GM12878 (cell line): ENCODE data around the gene QPCT. TPM values are rescaled to one million over a fixed set of nuclear protein-coding genes. Genes with fewer than 3 reads are reported as not detected.

Source experiments
- BMI1 ChIP-seq: fragments of 450-650 bp; IDR thresholded peaks from 2 replicates; pipeline ENCODE4 v1.6.1; 2016; ENCODE audit warnings: mild to moderate bottlenecking, moderate library complexity, borderline replicate concordance
- BRCA1 ChIP-seq: IDR thresholded peaks from 2 replicates; pipeline ENCODE4 v1.6.1; 2011; ENCODE audit warnings: low read depth, low read length, improper control_type of control experiment
- GATAD2B ChIP-seq: fragments of 450-650 bp; conservative IDR thresholded peaks from 2 replicates; pipeline ENCODE4 v1.6.1; 2017; ENCODE audit warnings: low read depth, mild to moderate bottlenecking, moderate library complexity
- HDAC2 ChIP-seq: fragments of 200-600 bp; sonication (generic); IDR thresholded peaks from 2 replicates; pipeline ENCODE4 v1.6.1; 2017
- HDAC6 ChIP-seq: fragments of 200-600 bp; sonication (generic); IDR thresholded peaks from one replicate; pipeline ENCODE4 v1.8.0; 2017; ENCODE audit warnings: antibody characterized with exemption; ENCODE audit not compliant: unreplicated experiment
- IKZF1 ChIP-seq: fragments of 450-650 bp; conservative IDR thresholded peaks from 2 replicates; pipeline ENCODE4 v1.6.1; 2017; ENCODE audit warnings: antibody characterized with exemption, mild to moderate bottlenecking
- NFXL1 ChIP-seq: fragments of 450-650 bp; IDR thresholded peaks from 2 replicates; pipeline ENCODE4 v1.6.1; 2017; ENCODE audit warnings: antibody characterized with exemption, mild to moderate bottlenecking, borderline replicate concordance
- SUZ12 ChIP-seq: fragments of 200-600 bp; sonication (generic); IDR thresholded peaks from one replicate; pipeline ENCODE4 v1.6.1; 2018; ENCODE audit warnings: antibody characterized with exemption, mild to moderate bottlenecking; ENCODE audit not compliant: unreplicated experiment
- polyA plus RNA-seq, 11 experiments: library from polyadenylated mRNA; depleted of rRNA in 4 of 11; unstranded in 6 of 11; stranded (reverse) in 5 of 11; fragments of >200 nt; fragmentation: Nextera tagmentation in 4 of 11; fragmentation: Illumina TruSeq in 1 of 11; extraction: Ambion mirVana in 4 of 11; extraction: Trizol in 1 of 11; gene quantifications; 1 replicate in 1 of 11; 2 replicates in 10 of 11; pipeline versions ENCODE4 v1.2.1 to v1.2.3, GENCODE V29; 2011 to 2016; ENCODE audit warnings: inconsistent platforms in 2 of 11, missing spikeins in 2 of 11, low read depth in 1 of 11
- total RNA-seq, 4 experiments: library from RNA; depleted of rRNA in 3 of 4; stranded (reverse); fragments of >200 nt in 3 of 4; fragmentation: Illumina TruSeq in 1 of 4; extraction: Trizol in 1 of 4; gene quantifications; 2 replicates each; pipeline versions ENCODE4 v1.2.1 to v1.2.3, GENCODE V29; 2013 to 2021
- TF ChIP-seq, protein P1 (sequence below): fragments of 450-650 bp; IDR thresholded peaks from 2 replicates; pipeline ENCODE4 v1.6.1; 2017; ENCODE audit warnings: mild to moderate bottlenecking, moderate library complexity
- TF ChIP-seq, protein P2 (sequence below), 3 experiments: IDR thresholded peaks in 2 of 3; conservative IDR thresholded peaks in 1 of 3; 2 replicates each; pipeline ENCODE4 v1.5.1; 2011; ENCODE audit warnings: low read depth in 3 of 3, low read length in 3 of 3, mild to moderate bottlenecking in 3 of 3, control low read depth in 2 of 3, moderate library complexity in 2 of 3, inconsistent platforms in 1 of 3, mixed read lengths in 1 of 3; ENCODE audit not compliant: control insufficient read depth in 2 of 3, insufficient read depth in 1 of 3; ENCODE audit errors: extremely low read depth in 1 of 3
- TF ChIP-seq, protein P3 (sequence below): fragments of 450-650 bp; IDR thresholded peaks from 2 replicates; pipeline ENCODE4 v1.6.1; 2017; ENCODE audit warnings: mild to moderate bottlenecking, moderate library complexity
- TF ChIP-seq, protein P4 (sequence below): fragments of 450-650 bp; IDR thresholded peaks from 2 replicates; pipeline ENCODE4 v1.6.1; 2017; ENCODE audit warnings: mild to moderate bottlenecking, low read depth, inconsistent platforms; ENCODE audit not compliant: poor library complexity, severe bottlenecking

Gene QPCT
- total and polyA plus RNA-seq, 10 of the 15 experiments (the other 5 are each of a cell fraction or from before 2014, with no cell fraction given), result 0.14 to 0.86 (median 0.18) TPM; not detected in 1

DNA sequence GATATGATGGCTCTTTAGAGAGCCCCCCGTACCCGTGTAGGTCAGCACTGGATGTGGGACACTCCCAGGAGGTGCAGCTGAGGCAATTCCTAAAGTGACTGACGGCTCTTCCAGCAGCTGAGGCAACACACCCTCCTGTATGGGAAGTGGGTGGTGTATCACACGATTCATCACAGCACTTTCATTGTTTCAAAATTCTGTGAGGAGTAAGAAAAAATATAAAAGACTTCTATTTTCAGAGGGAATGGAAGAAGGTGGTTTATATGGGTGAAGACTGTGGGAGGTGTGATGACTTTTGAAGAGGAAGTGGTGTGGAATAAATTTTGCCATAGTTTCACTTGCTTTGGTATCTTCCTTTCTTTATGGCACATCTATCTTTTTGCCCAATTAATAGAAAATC lies 22.3 kb downstream of the QPCT start (continued):
- TF ChIP-seq, protein P1, sequence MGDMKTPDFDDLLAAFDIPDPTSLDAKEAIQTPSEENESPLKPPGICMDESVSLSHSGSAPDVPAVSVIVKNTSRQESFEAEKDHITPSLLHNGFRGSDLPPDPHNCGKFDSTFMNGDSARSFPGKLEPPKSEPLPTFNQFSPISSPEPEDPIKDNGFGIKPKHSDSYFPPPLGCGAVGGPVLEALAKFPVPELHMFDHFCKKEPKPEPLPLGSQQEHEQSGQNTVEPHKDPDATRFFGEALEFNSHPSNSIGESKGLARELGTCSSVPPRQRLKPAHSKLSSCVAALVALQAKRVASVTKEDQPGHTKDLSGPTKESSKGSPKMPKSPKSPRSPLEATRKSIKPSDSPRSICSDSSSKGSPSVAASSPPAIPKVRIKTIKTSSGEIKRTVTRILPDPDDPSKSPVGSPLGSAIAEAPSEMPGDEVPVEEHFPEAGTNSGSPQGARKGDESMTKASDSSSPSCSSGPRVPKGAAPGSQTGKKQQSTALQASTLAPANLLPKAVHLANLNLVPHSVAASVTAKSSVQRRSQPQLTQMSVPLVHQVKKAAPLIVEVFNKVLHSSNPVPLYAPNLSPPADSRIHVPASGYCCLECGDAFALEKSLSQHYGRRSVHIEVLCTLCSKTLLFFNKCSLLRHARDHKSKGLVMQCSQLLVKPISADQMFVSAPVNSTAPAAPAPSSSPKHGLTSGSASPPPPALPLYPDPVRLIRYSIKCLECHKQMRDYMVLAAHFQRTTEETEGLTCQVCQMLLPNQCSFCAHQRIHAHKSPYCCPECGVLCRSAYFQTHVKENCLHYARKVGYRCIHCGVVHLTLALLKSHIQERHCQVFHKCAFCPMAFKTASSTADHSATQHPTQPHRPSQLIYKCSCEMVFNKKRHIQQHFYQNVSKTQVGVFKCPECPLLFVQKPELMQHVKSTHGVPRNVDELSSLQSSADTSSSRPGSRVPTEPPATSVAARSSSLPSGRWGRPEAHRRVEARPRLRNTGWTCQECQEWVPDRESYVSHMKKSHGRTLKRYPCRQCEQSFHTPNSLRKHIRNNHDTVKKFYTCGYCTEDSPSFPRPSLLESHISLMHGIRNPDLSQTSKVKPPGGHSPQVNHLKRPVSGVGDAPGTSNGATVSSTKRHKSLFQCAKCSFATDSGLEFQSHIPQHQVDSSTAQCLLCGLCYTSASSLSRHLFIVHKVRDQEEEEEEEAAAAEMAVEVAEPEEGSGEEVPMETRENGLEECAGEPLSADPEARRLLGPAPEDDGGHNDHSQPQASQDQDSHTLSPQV, result no peak
- TF ChIP-seq SUZ12 (no peak), NFXL1 (no peak), BRCA1 (no peak), IKZF1 (peak; percentile 54; the same call in 1 of the 2 replicates), GATAD2B (no peak), HDAC6 (no peak), HDAC2 (no peak), BMI1 (no peak)
- TF ChIP-seq, protein P2, sequence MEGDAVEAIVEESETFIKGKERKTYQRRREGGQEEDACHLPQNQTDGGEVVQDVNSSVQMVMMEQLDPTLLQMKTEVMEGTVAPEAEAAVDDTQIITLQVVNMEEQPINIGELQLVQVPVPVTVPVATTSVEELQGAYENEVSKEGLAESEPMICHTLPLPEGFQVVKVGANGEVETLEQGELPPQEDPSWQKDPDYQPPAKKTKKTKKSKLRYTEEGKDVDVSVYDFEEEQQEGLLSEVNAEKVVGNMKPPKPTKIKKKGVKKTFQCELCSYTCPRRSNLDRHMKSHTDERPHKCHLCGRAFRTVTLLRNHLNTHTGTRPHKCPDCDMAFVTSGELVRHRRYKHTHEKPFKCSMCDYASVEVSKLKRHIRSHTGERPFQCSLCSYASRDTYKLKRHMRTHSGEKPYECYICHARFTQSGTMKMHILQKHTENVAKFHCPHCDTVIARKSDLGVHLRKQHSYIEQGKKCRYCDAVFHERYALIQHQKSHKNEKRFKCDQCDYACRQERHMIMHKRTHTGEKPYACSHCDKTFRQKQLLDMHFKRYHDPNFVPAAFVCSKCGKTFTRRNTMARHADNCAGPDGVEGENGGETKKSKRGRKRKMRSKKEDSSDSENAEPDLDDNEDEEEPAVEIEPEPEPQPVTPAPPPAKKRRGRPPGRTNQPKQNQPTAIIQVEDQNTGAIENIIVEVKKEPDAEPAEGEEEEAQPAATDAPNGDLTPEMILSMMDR (IDR thresholded peaks at IDR 0.05 in 2 of 3, conservative IDR thresholded peaks at IDR 0.05 in 1 of 3; ENCODE audit: control insufficient read depth in 2 of 3, extremely low read depth in 1 of 3, insufficient read depth in 1 of 3, low read depth in 3 of 3, low read length in 3 of 3), result no peak
- TF ChIP-seq, protein P3, sequence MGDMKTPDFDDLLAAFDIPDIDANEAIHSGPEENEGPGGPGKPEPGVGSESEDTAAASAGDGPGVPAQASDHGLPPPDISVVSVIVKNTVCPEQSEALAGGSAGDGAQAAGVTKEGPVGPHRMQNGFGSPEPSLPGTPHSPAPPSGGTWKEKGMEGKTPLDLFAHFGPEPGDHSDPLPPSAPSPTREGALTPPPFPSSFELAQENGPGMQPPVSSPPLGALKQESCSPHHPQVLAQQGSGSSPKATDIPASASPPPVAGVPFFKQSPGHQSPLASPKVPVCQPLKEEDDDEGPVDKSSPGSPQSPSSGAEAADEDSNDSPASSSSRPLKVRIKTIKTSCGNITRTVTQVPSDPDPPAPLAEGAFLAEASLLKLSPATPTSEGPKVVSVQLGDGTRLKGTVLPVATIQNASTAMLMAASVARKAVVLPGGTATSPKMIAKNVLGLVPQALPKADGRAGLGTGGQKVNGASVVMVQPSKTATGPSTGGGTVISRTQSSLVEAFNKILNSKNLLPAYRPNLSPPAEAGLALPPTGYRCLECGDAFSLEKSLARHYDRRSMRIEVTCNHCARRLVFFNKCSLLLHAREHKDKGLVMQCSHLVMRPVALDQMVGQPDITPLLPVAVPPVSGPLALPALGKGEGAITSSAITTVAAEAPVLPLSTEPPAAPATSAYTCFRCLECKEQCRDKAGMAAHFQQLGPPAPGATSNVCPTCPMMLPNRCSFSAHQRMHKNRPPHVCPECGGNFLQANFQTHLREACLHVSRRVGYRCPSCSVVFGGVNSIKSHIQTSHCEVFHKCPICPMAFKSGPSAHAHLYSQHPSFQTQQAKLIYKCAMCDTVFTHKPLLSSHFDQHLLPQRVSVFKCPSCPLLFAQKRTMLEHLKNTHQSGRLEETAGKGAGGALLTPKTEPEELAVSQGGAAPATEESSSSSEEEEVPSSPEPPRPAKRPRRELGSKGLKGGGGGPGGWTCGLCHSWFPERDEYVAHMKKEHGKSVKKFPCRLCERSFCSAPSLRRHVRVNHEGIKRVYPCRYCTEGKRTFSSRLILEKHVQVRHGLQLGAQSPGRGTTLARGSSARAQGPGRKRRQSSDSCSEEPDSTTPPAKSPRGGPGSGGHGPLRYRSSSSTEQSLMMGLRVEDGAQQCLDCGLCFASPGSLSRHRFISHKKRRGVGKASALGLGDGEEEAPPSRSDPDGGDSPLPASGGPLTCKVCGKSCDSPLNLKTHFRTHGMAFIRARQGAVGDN, result no peak
- TF ChIP-seq, protein P4, sequence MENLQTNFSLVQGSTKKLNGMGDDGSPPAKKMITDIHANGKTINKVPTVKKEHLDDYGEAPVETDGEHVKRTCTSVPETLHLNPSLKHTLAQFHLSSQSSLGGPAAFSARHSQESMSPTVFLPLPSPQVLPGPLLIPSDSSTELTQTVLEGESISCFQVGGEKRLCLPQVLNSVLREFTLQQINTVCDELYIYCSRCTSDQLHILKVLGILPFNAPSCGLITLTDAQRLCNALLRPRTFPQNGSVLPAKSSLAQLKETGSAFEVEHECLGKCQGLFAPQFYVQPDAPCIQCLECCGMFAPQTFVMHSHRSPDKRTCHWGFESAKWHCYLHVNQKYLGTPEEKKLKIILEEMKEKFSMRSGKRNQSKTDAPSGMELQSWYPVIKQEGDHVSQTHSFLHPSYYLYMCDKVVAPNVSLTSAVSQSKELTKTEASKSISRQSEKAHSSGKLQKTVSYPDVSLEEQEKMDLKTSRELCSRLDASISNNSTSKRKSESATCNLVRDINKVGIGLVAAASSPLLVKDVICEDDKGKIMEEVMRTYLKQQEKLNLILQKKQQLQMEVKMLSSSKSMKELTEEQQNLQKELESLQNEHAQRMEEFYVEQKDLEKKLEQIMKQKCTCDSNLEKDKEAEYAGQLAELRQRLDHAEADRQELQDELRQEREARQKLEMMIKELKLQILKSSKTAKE, result no peak
